Calu3 (cell line): Measurements from ENCODE around the gene MYCT1. TPM values are rescaled to one million over a fixed set of nuclear protein-coding genes. Genes with fewer than 3 reads are reported as not detected.
A peak's percentile ranks its signal among the peaks of the same experiment; 100 is the strongest.

Experiments used
- BruUV-seq: library from RNA; stranded (reverse); fragments of 400-500 nt; replicated peaks from 2 replicates; lab custom pipeline; 2021; lab: Mats Ljungman, UMichigan
- CTCF ChIA-PET: fragments of 300-600 bp; sonication (Branson Sonifier 250); formaldehyde crosslinking; loops from one replicate; lab custom pipeline; 2022; ENCODE audit warnings: antibody characterized with exemption; lab: Charles Lee
- DNase-seq: peaks from one replicate; pipeline ENCODE4 v3.0.0; 2022
- H3K27ac Mint-ChIP-seq: one replicate; pipeline ENCODE4 v1.8.0; 2022; ENCODE audit warnings: mixed read lengths; ENCODE audit not compliant: unreplicated experiment
- H3K27me3 Mint-ChIP-seq: one replicate; pipeline ENCODE4 v1.8.0; 2022; ENCODE audit warnings: mixed read lengths; ENCODE audit not compliant: unreplicated experiment
- H3K36me3 Mint-ChIP-seq: one replicate; pipeline ENCODE4 v1.8.0; 2022; ENCODE audit warnings: mild to moderate bottlenecking, moderate library complexity, mixed read lengths; ENCODE audit not compliant: insufficient read depth, unreplicated experiment
- H3K4me1 Mint-ChIP-seq: one replicate; pipeline ENCODE4 v1.8.0; 2022; ENCODE audit warnings: mild to moderate bottlenecking, low read depth, mixed read lengths; ENCODE audit not compliant: unreplicated experiment
- H3K4me3 Mint-ChIP-seq: one replicate; pipeline ENCODE4 v1.8.0; 2022; ENCODE audit warnings: mild to moderate bottlenecking, low read depth, moderate library complexity, mixed read lengths; ENCODE audit not compliant: unreplicated experiment
- H3K9me3 Mint-ChIP-seq: one replicate; pipeline ENCODE4 v1.8.0; 2022; ENCODE audit warnings: low read depth, mixed read lengths; ENCODE audit not compliant: unreplicated experiment
- intact Hi-C: fragments of 100-400 bp; cut with micrococcal nuclease; formaldehyde crosslinking; loops from one replicate; pipeline ENCODE4 v1.10.0; 2022; ENCODE audit not compliant: unreplicated experiment
- total RNA-seq: library from RNA; stranded (reverse); gene quantifications from 2 replicates; pipeline ENCODE4 v1.2.3, GENCODE V29; 2022
- TF ChIP-seq, protein P1 (sequence below): fragments of 200-600 bp; IDR thresholded peaks from one replicate; pipeline ENCODE4 v1.8.0; 2022; ENCODE audit warnings: antibody characterized with exemption; ENCODE audit not compliant: unreplicated experiment

MYCT1 gene
- total RNA-seq, 1 experiment from 2014 or later = not detected

DNA sequence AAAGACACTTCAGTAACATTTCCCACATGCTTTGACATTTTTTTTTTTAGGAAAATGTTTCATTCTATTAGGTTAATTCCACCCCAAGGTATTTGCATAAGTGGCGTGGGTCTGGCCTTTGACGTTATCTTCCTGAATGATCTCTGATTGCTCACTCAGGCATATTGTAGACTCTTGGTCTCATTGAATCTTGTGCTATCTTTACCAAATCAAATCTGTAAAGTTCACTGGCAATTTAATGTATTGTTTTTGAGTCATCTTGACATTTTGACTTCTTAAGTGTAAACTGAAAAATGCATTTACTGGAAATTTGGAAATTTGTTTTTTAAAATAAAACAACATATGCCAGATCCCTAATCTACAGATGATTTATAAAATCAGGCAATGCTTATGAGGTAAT is 36.9 kb downstream of the MYCT1 start:
- no peak for DNase-seq
- Mint-ChIP-seq H3K9me3 (no peaks in the 10 kb centered on the region), H3K4me1 (no peaks in the 10 kb centered on the region), H3K4me3 (no peak overlapping the region), H3K27me3 (no peaks in the 10 kb centered on the region), H3K27ac (no peak overlapping the region), H3K36me3 (no peaks in the 10 kb centered on the region)
- intact Hi-C loops = no loop called here
- no TSS peak for BruUV-seq
- TF ChIP-seq, protein P1, sequence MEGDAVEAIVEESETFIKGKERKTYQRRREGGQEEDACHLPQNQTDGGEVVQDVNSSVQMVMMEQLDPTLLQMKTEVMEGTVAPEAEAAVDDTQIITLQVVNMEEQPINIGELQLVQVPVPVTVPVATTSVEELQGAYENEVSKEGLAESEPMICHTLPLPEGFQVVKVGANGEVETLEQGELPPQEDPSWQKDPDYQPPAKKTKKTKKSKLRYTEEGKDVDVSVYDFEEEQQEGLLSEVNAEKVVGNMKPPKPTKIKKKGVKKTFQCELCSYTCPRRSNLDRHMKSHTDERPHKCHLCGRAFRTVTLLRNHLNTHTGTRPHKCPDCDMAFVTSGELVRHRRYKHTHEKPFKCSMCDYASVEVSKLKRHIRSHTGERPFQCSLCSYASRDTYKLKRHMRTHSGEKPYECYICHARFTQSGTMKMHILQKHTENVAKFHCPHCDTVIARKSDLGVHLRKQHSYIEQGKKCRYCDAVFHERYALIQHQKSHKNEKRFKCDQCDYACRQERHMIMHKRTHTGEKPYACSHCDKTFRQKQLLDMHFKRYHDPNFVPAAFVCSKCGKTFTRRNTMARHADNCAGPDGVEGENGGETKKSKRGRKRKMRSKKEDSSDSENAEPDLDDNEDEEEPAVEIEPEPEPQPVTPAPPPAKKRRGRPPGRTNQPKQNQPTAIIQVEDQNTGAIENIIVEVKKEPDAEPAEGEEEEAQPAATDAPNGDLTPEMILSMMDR = no peak
- CTCF ChIA-PET = no interaction called here

DNA sequence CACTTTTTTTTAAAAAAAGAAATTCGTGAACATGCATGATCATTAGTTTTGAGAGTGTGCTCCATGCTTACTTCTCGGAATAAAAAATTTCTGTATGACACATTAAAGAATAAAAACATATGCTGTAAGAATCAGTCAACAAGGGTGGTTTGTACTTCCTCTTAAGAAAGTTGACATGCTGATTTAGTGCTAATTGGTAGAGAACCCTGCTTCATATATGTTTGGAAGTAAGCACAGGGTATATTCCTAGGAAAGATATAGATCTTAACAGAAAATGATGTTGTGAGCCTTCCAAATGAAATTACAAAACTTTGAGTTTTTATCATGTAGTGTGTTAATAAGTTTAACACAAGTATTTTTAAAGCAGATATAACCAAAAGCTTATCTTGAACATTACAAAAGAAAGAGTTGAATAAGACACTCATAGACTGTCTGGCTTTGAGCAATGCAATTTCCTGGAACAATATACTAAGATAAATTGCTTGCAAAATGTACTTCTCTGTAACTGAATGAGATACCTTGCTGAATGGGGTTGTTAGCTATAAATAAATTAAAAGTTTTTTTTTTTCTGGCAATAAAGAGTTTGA is 39.1 kb downstream of the MYCT1 start:
- Mint-ChIP-seq H3K27ac (no peak overlapping the region), H3K4me3 (no peak overlapping the region), H3K36me3 (no peaks in the 10 kb centered on the region), H3K4me1 (no peaks in the 10 kb centered on the region), H3K27me3 (no peaks in the 10 kb centered on the region), H3K9me3 (no peaks in the 10 kb centered on the region)
- TF ChIP-seq, protein P1 = no peak
- CTCF ChIA-PET = no interaction called here
- intact Hi-C loops = no loop called here
- BruUV-seq = no TSS peak
- no peak for DNase-seq

DNA sequence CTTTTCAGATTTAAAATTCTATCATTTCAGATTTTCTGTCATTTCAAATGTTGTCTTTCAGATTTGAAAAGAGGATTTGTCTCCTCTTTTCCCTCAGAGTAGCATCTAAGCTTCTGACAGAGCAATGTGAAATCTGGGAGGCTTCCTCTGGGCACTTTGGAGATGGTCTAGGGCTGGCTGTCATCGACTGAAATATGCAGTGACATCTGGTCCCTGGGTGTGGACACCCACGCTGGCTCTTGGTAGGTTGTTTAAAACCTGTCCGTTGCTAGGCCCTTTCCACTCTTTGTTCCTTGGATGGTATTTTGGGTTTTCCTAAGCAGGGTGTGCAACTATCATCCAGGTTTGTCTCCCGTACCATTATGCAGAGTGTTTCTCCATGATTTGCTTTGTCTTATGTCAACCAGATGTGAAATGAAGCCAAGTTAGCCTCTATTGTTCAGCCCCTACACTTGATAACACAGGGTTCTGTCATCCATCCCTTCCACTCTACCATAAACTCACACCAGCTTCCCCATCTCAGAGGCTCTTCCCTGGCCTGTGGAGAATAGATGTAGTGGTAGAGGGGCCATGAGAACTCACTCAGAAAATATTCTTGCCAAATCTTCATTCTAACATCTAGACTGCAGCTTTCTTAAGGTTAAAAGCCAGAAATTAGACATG is 47.9 kb downstream of the MYCT1 start:
- TF ChIP-seq, protein P1 = no peak
- Mint-ChIP-seq H3K4me1 (no peaks in the 10 kb centered on the region), H3K9me3 (no peaks in the 10 kb centered on the region), H3K27me3 (no peaks in the 10 kb centered on the region), H3K27ac (no peak overlapping the region), H3K4me3 (no peak overlapping the region), H3K36me3 (peaks cover 4% of the 10 kb centered on the region)
- CTCF ChIA-PET = no interaction called here
- intact Hi-C loops = loop anchor here (5.0 kb wide), 2 partner anchors 152 to 277 kb away; no protein-coding TSS in a partner anchor
- no TSS peak for BruUV-seq
- no peak for DNase-seq

DNA sequence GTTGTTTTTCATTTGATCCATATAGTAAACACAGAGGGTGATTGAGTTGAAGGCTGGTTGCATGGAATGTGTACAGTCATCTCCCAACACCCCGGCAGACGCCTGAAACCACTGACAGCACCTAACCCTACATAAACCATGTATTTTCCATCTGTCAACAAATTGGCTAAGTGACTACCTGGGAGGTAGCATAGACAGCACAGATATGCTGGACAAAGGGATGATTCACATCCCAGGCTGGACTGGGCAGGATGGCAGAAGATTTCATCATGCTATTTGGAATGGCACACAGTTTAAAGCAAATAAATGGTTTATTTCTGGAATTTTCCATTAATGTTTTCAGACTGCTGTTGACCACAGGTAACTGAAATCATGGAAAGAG is 48.5 kb downstream of the MYCT1 start:
- CTCF ChIA-PET = no interaction called here
- Mint-ChIP-seq H3K9me3 (no peaks in the 10 kb centered on the region), H3K4me3 (no peak overlapping the region), H3K27me3 (no peaks in the 10 kb centered on the region), H3K27ac (peak overlapping the region; percentile 35), H3K36me3 (peaks cover 4% of the 10 kb centered on the region), H3K4me1 (no peaks in the 10 kb centered on the region)
- DNase-seq = no peak
- TF ChIP-seq, protein P1 = no peak
- no TSS peak for BruUV-seq
- intact Hi-C loops = loop anchor here (5.0 kb wide), 2 partner anchors 151 to 276 kb away; no protein-coding TSS in a partner anchor
